GM19238 (cell line): ENCODE data around the gene CNKSR3.

Experiments used
- DNase-seq: peaks from one replicate; pipeline ENCODE4 v3.0.0; 2011; ENCODE audit warnings: low spot score; ENCODE audit not compliant: insufficient read length

Gene CNKSR3

GRCh38 chr6:154458565-154459470 is 51.7 kb downstream of the CNKSR3 start:
- no peak for DNase-seq

GRCh38 chr6:154457881-154458284 is 52.6 kb downstream of the CNKSR3 start:
- no peak for DNase-seq

DNA sequence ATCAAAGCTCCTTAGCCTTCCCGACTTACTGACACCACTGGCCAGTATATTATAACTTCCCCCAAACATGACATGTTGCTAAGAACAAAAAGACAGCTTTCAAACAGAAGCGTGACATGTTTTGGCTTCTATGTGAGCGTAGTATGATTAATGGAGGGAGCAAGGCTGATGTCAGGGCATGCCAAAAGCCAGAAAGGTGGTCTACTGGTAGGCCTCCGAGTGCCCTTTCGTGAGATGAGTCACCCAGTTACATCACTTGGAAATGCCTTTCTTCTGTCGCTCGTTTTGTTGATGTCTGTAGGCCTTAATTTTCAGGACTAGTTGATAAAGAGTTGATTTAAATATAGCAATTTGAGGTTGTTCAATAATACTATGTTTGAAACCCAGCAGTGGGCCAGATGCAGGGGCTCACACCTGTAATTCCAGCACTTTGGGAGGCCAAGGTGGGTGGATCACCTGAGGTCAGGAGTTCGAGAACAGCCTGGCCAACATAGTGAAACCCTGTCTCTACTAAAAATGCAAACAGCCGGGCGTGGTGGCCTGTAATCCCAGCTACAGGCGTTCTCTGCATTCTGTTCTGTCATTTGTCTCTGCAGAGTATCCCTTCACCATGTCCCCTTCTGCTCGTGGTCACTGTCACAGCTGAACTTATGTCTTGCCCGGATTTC is 53.3 kb downstream of the CNKSR3 start:
- DNase-seq, result no peak

DNA sequence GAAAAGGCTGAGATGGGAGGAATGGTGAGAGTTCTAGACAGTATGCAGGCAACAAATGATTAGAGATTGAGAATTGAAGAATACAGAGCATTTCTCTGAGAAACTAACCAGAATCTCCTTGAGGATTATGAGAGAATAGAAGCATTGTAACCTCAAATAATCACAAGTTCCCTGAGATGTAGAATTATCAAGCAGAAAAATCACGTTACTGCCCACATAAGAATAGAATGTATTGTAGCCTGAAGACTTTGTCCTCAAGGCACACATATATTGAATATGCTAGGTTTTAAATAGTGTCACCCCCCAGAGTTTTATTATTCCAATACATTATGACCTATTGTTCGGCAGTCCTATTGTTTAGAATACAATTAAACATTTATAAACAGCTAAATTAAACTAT is 57.2 kb downstream of the CNKSR3 start:
- DNase-seq, result no peak

DNA sequence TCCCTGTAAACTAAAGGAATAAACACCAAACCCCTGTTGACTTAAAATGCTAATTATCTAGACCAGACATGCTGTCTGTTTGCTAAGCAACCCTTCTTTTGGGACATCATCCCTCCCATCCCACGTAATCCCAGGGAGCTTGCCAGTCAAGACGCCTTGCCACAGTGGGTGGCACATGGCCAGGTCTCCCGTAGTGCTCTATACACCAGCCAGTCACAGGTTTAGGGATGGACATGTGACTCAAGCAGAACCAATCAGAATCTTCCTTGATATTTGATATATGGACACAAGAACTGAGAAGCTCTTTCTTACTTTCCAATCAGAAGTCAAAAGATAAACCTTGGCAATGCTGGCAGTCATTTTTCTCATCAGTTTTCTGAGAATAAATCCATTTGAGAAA is 60.0 kb downstream of the CNKSR3 start:
- no peak for DNase-seq

DNA sequence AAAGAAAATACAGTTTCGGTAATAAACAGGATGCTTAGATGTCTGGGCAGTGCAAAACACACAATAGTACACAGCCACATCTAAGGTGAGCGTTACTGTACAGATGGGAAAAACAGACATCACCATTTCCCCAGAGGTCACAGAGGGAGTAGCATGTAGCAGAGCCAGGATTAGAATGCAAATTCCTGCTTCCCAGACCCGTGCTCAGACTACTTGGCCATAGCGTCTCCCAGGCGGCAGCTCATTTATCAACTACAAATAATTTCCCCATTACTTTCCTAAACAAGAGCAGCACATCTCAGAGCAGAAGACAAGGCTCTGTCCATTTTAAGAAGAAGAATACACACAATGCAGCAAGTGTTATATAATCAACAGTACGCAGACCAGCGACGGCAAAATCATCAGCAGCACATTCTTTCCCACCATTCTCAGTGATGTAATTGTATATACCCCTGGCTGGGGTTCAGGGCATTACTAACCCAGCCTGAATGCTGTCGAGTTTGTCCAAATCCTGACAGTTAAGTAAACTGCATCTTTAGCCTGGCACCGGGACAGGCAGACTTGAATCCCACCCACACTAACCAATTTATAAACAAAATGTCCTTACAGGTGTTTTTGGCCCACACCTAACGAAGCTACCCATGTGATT is 61.9 kb downstream of the CNKSR3 start:
- no peak for DNase-seq

- no peak for DNase-seq
These were observed 62.5 kb downstream of the CNKSR3 start for GRCh38 chr6:154447954-154448353.

DNA sequence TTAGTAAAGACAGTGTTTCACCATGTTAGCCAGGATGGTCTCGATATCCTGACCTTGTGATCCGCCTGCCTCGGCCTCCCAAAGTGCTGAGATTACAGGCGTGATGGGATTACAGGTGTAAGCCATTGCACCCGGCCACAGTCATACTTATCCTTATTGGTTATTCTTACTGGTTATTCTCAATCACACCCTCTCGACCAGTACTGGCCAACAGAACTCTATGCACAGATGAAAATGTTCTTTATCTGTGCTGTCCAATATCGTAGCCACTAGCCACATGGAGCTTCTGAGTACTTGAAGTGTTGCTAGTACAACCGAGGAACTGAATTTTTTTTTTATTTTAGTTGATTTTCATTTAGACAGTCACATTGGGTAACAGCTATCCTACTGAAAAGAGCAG is 63.5 kb downstream of the CNKSR3 start:
- no peak for DNase-seq

DNA sequence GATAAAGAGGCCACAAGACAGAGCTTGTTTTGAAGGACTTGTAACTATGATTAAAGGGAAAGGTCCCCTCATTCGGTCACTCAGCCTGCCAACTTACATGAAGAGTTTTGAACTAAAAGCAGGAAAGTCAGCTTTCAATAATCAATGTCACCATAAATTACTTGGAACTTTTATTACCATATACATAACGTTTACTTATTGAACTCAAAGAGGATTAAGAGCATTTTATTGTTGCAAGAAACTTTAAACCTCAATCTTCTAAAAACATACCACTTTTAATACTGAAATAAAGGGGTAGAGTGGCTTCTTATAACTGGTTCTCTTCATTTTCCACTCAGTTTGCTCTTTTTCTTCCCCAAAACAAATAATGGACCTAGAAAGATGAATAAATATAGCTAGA is 65.1 kb downstream of the CNKSR3 start:
- DNase-seq, result no peak

DNA sequence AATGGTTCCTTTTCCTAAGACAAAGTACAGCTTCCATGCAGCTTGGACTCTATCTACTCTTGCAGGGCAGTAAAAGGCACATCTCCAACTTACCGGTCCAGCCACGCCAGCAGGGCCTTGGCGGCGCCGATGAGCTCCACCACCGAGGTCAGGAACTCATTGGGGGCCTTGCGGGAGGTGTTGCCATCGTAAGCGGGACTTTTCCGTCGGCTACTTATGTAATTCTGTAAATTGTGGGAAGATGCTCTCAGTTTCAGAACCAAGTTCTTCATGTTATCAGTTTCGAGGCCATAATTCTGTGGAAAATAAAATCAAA is 68.5 kb downstream of the CNKSR3 start:
- no peak for DNase-seq

DNA sequence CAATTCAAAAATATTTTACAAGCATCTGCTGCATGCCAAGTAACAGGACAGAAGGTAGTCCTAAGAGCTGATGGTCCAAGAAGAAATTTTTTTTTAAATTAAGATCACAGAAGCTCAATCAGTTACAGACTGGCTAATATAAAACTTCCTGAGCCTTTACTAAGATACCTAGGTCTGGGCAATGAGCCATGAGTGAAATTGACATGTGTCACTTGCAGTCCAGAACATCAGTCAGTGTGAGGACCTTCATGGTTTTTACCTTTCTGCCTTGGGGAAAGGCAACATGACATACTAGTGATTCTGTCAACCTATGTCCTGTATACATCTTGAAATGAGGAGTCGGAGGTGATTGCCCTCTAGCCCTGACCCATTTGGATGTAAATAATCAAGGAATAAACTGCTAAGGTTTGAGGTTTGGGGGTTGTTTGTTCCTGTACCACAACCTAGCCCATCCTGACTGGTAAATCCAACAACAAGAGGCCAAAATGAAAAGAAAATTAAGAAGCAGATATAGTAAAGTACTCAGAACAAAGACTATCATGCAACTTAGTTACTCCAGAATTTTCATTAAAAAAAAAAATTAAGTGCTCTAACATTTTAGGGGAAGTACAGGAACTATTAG is 70.0 kb downstream of the CNKSR3 start:
- DNase-seq, result no peak

DNA sequence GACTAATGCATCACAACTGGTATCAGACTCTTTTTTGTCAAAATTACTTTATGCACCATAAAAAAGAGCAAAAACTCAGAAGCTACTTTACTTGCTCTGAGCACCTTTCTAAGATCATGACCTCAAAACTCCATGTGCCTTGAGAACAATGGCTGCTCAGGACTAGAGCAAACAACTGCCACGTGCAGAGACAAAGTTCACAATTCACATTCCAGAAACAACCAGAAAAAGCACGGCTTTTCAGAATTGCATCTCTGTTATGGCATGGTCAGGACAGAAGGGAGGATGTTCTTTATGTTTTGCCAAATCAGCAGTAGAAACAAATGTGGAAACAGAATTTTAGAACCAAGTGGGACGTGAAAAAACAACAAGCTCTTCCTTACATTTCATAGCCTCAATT is 70.5 kb downstream of the CNKSR3 start:
- no peak for DNase-seq

- no peak for DNase-seq
These were observed 71.5 kb downstream of the CNKSR3 start for GRCh38 chr6:154438882-154439415.

- no peak for DNase-seq
These were observed 75.0 kb downstream of the CNKSR3 start for GRCh38 chr6:154435400-154435945.

DNA sequence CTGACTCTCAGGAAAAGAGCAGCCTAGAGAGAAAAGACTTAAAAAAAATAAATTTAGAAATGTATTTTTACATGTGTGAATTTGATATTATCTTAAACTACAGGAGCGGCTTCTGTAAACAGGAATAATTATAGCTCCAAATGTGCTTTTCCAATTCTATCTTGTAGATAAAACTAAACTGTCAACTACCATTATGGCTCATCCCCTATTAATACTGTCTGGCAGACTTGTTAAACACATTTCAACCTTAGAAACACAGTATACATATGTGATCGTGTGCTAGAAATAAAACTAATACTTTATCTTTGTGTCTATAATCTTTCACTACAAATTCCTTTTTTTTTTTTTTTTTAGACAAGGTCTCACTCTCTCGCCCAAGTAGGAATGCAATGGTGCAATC is 75.8 kb downstream of the CNKSR3 start:
- no peak for DNase-seq

DNA sequence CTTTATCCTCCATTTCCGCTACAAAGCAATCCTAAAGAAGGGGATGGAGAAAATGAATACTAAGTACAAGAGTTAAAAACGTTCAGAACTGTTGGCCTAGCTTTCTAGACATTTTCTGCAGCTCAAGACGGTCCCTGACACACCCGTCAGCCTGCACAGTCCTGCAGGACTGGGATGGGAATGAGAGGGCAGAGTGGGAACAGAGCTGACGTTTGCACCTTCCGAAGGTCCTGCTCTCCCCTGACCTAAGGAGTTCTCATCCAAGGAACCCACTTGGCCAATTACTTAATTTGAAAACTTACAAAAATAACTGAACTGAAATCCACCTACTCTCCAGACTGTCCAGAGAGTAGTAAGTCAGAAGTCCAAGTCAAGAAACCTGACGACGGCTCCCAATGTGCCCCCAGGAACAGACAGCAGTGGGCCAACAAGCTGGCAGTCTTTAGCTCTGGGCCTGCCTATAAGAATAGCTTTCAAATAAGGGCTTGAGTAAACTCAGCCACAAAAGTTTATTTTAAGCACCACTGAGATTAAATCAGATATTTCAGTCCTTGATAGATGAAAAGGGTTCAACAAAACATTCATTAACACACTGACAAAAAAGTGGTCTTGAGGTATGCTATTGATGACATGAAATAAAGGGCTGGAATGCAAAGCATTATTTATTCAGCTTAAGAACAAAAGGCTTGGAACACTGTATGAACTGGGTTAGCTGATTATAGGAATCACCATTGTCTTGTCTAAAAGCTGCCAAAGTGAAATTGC is 76.8 kb downstream of the CNKSR3 start:
- DNase-seq, result no peak

GRCh38 chr6:154432533-154433476 is 77.7 kb downstream of the CNKSR3 start:
- DNase-seq, result no peak

DNA sequence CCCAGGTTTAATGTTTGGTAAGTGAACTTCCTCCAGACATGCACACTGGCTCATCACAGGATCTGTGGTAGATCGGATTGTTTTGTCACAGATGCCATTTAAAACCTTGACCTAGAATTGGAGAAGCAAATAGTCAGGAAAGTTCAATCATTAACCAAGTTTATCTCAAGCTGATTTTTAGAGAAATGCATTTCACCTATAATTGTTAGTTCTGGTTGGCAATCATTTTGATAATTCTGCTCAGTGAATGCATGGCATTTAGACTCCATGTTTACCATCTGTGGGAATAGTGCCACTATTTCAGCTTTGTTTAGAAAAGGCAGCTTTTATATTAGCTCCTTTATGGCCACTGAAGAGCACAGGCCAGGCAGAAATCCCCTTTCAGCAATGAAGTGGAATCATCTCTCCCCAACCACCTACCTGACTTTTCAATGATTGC is 80.0 kb downstream of the CNKSR3 start:
- DNase-seq, result no peak

- no peak for DNase-seq
These were observed 80.8 kb downstream of the CNKSR3 start for GRCh38 chr6:154429711-154430110.

DNA sequence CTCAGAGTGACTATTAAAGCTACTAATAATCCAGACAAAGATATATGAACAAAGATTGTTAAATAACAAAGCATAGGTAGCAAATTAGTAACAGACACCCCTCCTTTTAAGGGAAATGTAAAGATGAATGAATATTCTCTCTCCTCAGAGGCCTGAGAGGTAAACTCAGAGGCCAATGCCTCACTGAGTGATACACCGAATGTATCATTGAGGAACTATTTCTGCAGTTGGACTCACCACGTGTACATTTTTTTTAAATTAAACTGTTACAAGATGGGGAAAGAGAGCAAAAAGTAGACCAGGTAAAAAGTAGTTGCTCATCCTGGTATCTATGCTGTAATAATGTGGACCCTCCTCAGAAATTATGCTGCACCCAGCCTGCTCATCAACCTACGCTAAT is 81.6 kb downstream of the CNKSR3 start:
- DNase-seq, result no peak
